Measurements from ENCODE around the gene THRB.

- TF ChIP-seq ESRRA (IDR thresholded peaks at IDR 0.05; ENCODE audit: borderline replicate concordance, low read length), result no peak
- TF ChIP-seq FOSL2 (IDR thresholded peaks at IDR 0.05), result no peak
- no peak for TF ChIP-seq FOSL2 (CRISPR knock-in tag; IDR thresholded peaks at IDR 0.05)
- no peak for TF ChIP-seq EHMT2 (IDR thresholded peaks at IDR 0.05; ENCODE audit: low read depth)
- TF ChIP-seq RCOR1 (IDR thresholded peaks at IDR 0.05; ENCODE audit: low read depth, low read length), result no peak
- no peak for TF ChIP-seq JUN (IDR thresholded peaks at IDR 0.05)
- no peak for TF ChIP-seq POLR2A (IDR thresholded peaks at IDR 0.05; ENCODE audit: low read length)
- no peak for TF ChIP-seq MAX (IDR thresholded peaks at IDR 0.05)
- no peak for TF ChIP-seq CTCF (IDR thresholded peaks at IDR 0.05)
Measured at GRCh38 chr3:24394754-24395153, 99.9 kb downstream of the THRB start.
